Left hindlimb (tissue), 1 donor: ENCODE data around the gene RNF213.

Experiments used
- DNase-seq: peaks from one replicate; pipeline ENCODE4 v3.0.0-alpha.2; 2018

The RNF213 gene

GRCh38 chr17:80353718-80354275 lies 93.1 kb downstream of the RNF213 start:
- DNase-seq, result no peak

- no peak for DNase-seq
Observed at GRCh38 chr17:80354336-80354735, 93.7 kb downstream of the RNF213 start.

- DNase-seq, result no peak
Observed at GRCh38 chr17:80356231-80356856, 95.7 kb downstream of the RNF213 start.

GRCh38 chr17:80358131-80358530 lies 97.5 kb downstream of the RNF213 start:
- no peak for DNase-seq

GRCh38 chr17:80358861-80359260 lies 98.2 kb downstream of the RNF213 start:
- DNase-seq, result no peak

- DNase-seq, result no peak
Observed at GRCh38 chr17:80359422-80360110, 98.9 kb downstream of the RNF213 start.

- DNase-seq, result no peak
Observed at GRCh38 chr17:80360396-80360795, 99.7 kb downstream of the RNF213 start.

- DNase-seq, result no peak
Observed at GRCh38 chr17:80361495-80362220, 101.0 kb downstream of the RNF213 start.

- no peak for DNase-seq
Observed at GRCh38 chr17:80362428-80363119, 101.9 kb downstream of the RNF213 start.

DNA sequence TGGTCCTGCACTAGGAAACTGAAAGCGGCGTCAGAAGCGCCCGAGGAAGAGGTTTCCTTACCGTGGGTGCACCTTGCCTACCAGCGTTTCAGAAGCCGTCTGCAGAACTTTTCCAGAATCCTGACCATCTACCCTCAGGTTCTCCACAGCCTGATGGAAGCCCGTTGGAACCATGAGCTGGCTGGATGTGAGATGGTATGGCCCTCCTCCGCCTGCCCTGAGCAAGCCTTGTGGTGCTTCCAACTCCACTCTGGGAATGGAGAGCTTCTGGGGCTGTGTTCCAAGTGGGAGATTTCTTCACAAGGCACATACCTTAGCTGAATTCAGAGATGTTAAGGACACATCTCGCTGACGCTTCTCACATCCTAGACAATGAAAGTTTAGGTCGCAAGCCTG lies 102.5 kb downstream of the RNF213 start:
- DNase-seq, result no peak

DNA sequence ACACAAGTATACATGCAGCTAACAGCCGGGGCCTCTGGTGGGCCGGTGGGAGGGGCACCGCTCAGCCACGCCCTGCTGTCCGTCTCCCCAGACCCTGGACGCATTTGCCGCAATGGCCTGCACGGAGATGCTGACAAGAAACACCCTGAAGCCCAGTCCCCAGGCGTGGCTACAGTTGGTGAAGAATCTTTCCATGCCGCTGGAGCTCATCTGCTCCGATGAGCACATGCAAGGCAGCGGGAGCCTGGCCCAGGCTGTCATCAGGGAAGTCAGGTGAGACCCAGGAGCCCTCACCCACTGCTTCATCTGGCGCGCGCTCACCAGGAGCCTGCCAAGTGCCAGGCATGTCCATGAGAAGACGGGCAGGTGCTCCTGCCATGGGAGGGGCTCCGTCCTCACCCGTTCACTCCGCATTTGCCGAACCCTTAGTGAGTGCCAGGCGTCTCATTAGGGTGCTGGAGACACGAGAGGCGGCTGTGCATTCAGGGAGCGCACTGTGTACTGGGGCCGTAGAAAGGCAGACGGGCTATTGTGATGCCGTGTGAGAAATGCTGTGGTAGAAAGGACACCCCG lies 103.0 kb downstream of the RNF213 start:
- DNase-seq, result no peak

DNA sequence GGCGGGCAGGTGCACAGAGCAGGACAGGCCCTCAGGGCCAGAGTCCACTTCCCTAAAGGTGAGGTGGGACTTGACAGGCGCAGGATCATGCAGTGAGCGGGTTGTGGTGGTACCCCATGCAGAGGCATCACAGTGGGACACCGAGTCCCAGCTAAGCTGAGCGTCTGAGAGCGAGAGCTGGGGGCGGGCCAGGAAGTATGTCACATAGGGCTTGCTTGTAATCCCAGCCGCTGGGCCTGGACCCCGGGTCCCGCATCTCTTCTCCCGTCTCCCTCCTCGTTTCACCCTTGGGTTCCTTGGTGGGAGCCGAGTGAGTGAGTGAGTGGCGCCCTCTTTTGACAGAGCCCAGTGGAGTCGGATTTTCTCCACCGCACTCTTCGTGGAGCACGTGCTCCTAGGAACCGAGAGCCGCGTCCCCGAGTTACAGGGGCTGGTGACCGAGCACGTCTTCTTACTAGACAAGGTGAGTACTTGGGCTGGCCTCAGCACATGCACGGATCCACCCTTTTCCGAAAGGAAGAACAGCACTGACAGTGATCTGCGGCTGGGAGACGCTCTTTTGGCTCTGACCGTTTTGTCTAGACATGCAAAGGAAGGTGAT lies 103.5 kb downstream of the RNF213 start:
- DNase-seq, result no peak

DNA sequence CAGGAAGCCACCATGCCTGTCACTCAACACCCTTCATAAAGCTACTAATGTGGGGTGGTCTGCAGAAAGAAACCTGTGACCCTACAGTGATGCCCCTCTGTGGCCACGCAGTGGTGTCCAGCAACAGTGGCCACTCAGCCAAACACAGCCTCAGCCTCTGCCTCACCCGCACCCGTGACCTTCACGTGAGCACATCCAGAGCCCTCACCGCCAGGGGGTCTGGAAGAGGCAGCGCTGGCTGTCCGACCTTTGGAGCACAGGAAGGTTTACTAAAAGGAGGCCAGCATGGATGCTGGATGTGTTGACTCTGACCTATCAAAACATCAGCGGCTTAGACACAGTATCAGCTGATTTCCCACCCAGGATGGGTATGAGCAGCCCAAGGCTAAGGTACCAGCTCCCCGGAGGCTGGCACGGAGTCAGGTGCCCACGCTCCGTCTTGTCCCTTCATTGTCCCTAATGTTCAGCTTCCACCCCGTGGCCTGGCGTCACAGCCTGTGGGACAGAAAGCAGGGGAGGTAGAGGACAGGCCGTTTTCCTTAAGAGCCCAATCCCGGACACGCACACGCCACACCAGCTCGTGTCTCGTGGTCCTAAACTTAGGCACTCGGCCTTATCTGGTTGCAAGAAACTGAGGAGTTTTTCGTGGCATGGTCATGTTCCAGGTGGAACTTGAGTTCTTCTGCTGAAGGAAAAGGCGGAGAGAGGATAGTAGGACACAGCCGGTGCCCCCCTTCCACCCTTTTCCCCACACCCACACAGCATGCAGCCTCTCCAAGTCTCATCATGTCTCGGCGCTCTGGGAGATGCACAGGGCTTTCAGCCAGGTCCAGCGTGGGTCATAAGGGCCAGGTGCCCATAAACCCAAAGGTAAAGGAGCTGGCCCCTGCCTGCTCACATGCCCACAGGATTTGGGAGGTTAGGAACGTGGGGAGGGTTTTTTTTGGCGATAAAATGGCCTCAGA lies 104.6 kb downstream of the RNF213 start:
- no peak for DNase-seq

GRCh38 chr17:80365983-80366382 lies 105.3 kb downstream of the RNF213 start:
- DNase-seq, result no peak

DNA sequence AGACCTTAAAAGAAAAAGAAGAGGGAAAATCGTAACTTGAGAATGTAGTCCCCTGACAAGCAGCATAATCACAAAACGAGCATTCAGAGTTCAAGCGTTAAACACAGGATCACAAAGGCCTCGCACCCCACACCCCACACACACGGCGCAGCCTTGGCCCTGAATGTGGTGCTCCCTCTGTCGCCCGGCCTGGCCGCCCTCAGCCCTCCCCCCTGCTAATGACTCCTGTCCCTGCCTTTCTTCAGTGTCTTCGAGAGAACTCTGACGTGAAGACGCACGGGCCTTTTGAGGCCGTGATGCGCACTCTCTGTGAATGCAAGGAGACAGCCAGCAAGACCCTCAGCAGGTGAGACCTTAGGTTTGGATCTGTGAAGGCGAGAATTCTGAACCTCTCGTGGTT lies 106.9 kb downstream of the RNF213 start:
- DNase-seq, result no peak

GRCh38 chr17:80371196-80371595 lies 110.5 kb downstream of the RNF213 start:
- DNase-seq, result no peak

DNA sequence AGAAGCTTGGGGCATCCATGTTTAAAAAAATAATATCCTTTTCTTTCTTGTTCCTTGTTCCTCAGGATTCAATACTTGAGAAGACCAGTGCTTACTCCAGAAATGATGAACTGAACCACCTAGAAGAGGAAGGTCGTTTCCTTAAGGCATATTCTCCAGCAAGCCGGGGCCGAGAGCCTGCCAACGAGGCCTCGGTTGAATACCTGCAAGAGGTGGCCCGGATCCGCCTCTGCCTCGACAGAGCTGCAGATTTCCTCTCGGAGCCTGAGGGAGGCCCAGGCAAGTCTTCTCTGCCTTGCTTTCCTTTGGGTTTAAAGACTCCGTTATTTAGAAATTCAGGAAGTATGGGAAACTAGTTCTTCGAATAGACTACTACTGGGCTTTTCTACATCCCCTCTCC lies 111.8 kb downstream of the RNF213 start:
- no peak for DNase-seq

DNA sequence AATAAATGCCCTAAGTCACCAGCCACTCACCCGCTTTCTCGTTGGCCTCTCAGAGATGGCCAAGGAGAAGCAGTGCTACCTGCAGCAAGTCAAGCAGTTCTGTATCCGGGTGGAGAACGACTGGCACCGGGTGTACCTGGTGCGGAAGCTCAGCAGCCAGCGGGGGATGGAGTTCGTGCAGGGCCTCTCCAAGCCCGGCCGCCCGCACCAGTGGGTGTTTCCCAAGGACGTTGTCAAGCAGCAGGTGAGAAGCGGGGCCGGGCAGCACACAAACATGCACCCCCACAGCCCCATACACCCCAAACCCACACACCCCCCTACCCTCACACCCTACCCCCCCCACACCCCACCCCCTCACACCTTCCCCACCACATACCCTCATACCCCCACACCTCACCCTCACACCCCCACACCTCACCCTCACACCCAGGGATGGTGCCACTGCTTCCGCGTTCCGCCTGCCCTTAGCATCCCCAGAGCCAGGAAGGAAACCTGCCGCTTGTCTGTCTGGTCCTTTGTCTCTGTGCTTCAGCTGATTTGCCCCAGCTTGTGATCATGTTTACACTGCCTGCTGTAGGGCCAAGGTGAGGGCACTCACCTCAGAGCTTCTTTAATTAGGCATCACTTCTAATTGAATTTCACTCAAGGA lies 112.4 kb downstream of the RNF213 start:
- no peak for DNase-seq

GRCh38 chr17:80374039-80374731 lies 113.5 kb downstream of the RNF213 start:
- DNase-seq, result no peak
